K562 (cell line): ENCODE results near the gene ZFHX2. TPM values are rescaled to one million over a fixed set of nuclear protein-coding genes. Genes with fewer than 3 reads are reported as not detected.

Source experiments
- IFI16 ChIP-seq: fragments of 250-450 bp; sonication (Bioruptor Pico); IDR thresholded peaks from 2 replicates; pipeline ENCODE4 v2.1.2; 2022; ENCODE audit warnings: mild to moderate bottlenecking, inconsistent platforms
- TSC22D4 ChIP-seq: fragments of 450-650 bp; IDR thresholded peaks from 2 replicates; pipeline ENCODE4 v1.6.1; 2016; ENCODE audit warnings: missing genetic modification characterization, missing biosample characterization, control low read depth
- polyA plus RNA-seq, 8 experiments: library from polyadenylated mRNA; depleted of rRNA in 4 of 8; stranded (reverse) in 5 of 8; unstranded in 3 of 8; fragments of >200 nt; fragmentation: Nextera tagmentation in 2 of 8; fragmentation: Illumina TruSeq in 1 of 8; extraction: Ambion mirVana in 2 of 8; extraction: Trizol in 1 of 8; gene quantifications; 2 replicates each; pipeline versions ENCODE4 v1.2.1 to v1.2.3, GENCODE V29; 2011 to 2014; ENCODE audit warnings: inconsistent platforms in 1 of 8, missing spikeins in 1 of 8
- total RNA-seq, 7 experiments: library from RNA; depleted of rRNA in 6 of 7; stranded (reverse); fragments of >200 nt in 6 of 7; fragmentation: Illumina TruSeq in 2 of 7; extraction: Trizol in 2 of 7; gene quantifications; 2 replicates each; pipeline versions ENCODE4 v1.2.1 to v1.2.3, GENCODE V29; 2011 to 2021; ENCODE audit warnings: low replicate concordance in 1 of 7
- TF ChIP-seq, protein P1 (sequence below): fragments of 450-650 bp; IDR thresholded peaks from 2 replicates; pipeline ENCODE4 v1.6.1; 2016; ENCODE audit warnings: mild to moderate bottlenecking, moderate library complexity
- TF ChIP-seq, protein P2 (sequence below): IDR thresholded peaks from 2 replicates; pipeline ENCODE4 v1.6.1; 2012; ENCODE audit warnings: low read depth, low read length, improper control_type of control experiment, borderline replicate concordance

ZFHX2 gene
- total and polyA plus RNA-seq, 9 of the 15 experiments (the other 6 are each of a cell fraction or from before 2014, with no cell fraction given) = 0.06 to 0.11 (median 0.11) TPM; not detected in 4

DNA sequence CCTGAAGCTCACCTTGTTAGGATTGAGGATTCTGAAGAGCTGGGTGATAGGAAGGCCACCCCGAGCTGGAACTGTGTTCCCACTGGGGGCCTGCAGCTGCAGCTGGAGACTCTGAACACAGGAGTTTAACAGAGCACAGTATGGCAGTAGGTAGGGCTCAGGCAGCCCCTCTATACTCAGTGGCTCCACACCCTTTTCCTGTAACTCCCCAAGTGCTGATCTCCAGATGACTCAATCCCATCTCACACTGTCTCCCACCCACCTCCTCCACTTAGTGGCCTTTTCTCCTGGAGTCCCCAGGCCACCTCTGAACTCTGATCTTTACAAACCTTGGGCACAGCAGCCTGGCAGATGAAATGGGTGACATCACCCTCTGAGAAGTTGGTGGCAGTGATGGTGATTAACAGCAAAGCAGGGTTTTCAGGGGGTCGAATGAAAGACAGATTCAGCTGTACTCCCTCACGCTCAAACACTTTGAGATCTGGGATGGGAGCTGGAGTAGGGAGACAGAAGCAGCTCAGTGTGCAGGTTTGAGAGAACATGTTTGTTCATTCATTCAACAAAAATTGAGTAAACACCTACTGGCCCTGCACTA lies 8.5 kb upstream of the ZFHX2 start (continued):
- TF ChIP-seq, protein P1, sequence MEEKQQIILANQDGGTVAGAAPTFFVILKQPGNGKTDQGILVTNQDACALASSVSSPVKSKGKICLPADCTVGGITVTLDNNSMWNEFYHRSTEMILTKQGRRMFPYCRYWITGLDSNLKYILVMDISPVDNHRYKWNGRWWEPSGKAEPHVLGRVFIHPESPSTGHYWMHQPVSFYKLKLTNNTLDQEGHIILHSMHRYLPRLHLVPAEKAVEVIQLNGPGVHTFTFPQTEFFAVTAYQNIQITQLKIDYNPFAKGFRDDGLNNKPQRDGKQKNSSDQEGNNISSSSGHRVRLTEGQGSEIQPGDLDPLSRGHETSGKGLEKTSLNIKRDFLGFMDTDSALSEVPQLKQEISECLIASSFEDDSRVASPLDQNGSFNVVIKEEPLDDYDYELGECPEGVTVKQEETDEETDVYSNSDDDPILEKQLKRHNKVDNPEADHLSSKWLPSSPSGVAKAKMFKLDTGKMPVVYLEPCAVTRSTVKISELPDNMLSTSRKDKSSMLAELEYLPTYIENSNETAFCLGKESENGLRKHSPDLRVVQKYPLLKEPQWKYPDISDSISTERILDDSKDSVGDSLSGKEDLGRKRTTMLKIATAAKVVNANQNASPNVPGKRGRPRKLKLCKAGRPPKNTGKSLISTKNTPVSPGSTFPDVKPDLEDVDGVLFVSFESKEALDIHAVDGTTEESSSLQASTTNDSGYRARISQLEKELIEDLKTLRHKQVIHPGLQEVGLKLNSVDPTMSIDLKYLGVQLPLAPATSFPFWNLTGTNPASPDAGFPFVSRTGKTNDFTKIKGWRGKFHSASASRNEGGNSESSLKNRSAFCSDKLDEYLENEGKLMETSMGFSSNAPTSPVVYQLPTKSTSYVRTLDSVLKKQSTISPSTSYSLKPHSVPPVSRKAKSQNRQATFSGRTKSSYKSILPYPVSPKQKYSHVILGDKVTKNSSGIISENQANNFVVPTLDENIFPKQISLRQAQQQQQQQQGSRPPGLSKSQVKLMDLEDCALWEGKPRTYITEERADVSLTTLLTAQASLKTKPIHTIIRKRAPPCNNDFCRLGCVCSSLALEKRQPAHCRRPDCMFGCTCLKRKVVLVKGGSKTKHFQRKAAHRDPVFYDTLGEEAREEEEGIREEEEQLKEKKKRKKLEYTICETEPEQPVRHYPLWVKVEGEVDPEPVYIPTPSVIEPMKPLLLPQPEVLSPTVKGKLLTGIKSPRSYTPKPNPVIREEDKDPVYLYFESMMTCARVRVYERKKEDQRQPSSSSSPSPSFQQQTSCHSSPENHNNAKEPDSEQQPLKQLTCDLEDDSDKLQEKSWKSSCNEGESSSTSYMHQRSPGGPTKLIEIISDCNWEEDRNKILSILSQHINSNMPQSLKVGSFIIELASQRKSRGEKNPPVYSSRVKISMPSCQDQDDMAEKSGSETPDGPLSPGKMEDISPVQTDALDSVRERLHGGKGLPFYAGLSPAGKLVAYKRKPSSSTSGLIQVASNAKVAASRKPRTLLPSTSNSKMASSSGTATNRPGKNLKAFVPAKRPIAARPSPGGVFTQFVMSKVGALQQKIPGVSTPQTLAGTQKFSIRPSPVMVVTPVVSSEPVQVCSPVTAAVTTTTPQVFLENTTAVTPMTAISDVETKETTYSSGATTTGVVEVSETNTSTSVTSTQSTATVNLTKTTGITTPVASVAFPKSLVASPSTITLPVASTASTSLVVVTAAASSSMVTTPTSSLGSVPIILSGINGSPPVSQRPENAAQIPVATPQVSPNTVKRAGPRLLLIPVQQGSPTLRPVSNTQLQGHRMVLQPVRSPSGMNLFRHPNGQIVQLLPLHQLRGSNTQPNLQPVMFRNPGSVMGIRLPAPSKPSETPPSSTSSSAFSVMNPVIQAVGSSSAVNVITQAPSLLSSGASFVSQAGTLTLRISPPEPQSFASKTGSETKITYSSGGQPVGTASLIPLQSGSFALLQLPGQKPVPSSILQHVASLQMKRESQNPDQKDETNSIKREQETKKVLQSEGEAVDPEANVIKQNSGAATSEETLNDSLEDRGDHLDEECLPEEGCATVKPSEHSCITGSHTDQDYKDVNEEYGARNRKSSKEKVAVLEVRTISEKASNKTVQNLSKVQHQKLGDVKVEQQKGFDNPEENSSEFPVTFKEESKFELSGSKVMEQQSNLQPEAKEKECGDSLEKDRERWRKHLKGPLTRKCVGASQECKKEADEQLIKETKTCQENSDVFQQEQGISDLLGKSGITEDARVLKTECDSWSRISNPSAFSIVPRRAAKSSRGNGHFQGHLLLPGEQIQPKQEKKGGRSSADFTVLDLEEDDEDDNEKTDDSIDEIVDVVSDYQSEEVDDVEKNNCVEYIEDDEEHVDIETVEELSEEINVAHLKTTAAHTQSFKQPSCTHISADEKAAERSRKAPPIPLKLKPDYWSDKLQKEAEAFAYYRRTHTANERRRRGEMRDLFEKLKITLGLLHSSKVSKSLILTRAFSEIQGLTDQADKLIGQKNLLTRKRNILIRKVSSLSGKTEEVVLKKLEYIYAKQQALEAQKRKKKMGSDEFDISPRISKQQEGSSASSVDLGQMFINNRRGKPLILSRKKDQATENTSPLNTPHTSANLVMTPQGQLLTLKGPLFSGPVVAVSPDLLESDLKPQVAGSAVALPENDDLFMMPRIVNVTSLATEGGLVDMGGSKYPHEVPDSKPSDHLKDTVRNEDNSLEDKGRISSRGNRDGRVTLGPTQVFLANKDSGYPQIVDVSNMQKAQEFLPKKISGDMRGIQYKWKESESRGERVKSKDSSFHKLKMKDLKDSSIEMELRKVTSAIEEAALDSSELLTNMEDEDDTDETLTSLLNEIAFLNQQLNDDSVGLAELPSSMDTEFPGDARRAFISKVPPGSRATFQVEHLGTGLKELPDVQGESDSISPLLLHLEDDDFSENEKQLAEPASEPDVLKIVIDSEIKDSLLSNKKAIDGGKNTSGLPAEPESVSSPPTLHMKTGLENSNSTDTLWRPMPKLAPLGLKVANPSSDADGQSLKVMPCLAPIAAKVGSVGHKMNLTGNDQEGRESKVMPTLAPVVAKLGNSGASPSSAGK = no peak
- TF ChIP-seq IFI16 (CRISPR knock-in tag) (no peak), TSC22D4 (tag) (no peak)
- TF ChIP-seq, protein P2, sequence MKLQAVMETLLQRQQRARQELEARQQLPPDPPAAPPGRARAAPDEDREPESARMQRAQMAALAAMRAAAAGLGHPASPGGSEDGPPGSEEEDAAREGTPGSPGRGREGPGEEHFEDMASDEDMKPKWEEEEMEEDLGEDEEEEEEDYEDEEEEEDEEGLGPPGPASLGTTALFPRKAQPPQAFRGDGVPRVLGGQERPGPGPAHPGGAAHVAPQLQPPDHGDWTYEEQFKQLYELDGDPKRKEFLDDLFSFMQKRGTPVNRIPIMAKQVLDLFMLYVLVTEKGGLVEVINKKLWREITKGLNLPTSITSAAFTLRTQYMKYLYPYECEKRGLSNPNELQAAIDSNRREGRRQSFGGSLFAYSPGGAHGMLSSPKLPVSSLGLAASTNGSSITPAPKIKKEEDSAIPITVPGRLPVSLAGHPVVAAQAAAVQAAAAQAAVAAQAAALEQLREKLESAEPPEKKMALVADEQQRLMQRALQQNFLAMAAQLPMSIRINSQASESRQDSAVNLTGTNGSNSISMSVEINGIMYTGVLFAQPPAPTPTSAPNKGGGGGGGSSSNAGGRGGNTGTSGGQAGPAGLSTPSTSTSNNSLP = no peak
- TF ChIP-seq, all 486 proteins: peak for 0
